DMS153 (cell line): ENCODE results near the gene MCF2L.

Source experiments
- DNase-seq: peaks from one replicate; lab custom pipeline; 2025; lab: John Stamatoyannopoulos, UW

MCF2L gene

DNA sequence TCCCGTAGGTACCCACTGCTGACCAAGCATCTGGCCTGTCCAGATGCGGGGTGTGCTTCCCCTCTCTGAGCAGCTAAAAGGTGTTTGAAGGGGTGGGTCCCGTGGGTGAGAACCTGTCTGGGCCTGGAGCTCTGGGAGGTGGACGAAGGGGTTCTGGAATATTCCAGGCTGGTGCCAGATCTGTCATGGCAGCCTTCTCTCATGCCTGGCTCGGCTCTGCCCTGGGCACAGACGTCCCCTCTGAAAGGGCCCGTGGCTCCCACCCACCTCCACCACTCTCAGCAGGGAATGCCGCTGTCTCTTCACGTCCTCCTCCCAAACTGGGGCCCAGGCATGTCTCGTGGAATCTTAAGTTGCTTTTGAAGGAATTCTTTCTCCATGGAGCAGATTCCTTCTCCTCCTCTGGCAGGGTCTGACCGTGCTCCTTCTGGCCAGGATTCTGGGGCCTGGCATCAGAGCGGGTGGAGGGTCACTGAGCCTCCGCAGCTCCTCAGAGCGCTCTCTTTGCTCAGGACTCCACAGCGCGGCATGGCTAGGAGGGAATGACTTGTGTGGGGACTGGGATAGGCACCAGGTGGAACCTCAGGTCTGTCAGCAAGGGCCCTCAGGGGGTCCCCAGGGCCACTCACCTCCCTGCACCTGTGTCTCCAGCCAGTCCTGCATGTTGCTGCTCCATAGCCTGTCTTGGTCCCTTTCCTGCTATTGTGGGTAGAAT is 5.9 kb upstream of the MCF2L start:
- DNase-seq = no peak

DNA sequence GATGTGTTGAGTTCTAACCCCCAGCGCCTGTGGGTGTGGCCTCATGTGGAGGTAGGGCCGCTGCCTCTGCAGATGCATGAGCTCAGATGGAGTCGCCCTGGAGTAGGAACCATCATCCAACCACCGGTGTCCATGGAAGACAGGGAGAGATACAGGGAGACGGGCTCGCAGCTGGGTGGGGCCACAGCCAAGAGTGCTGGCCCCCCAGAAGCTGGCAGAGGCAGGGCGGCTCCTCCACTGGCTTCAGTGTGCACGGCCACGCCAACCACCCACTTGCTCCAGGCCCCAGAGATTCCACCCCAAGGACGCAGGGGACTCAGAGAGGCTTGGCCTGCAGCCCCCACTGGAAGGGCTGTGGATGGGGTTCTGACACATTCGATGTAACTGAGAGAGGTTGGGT is 5.4 kb upstream of the MCF2L start:
- DNase-seq = no peak

DNA sequence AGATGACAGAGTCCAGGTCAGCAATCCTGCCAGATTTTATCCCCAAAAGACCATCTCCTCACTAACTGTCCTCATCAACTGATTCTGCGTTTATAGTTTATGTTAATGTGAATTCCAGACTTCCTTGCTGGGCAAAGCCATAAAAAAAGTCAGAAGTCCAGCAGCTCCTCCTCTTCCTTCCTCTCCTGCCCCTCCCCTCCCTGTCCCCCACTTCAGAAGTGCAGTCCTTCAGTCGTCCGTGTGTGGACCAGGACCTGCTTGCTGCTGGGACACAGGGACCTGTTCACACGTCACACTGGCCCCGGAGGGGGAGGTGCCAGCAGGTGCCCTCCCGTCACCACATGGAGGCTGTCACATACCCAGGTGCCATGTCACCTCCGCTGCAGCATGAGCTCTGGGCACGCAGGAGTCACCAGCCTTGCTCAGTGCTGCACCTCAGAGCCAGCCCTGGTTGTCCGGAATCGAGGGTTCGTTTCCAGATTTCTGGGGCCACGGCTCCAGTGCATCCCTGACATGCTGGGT is 4.0 kb upstream of the MCF2L start:
- no peak for DNase-seq

DNA sequence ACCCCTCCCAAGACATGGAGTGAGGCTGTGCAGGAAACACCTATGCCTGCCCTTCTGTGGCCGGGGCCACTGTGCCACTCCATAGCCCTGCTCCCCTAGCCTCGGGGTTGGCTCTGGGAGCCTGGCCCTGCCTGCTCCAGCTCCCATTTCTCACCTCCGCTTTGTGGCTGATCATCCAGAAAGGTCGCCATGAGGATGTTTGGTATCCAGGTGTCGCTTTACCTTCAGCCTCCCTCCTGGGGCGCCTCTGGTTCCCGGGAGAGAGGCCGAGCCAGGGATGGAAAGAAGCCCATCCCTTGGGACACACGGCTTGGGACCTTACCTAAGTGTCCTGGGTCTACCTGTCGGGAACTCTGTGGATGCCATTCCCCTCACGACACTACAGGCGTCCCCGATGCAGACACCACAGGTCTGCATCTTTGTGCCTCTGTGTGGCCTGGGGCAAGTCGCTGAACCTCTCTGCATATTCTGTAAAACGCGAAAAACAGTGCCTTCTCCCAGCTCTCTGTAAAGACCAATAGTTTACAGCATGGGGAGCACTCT is 3.4 kb upstream of the MCF2L start:
- no peak for DNase-seq

DNA sequence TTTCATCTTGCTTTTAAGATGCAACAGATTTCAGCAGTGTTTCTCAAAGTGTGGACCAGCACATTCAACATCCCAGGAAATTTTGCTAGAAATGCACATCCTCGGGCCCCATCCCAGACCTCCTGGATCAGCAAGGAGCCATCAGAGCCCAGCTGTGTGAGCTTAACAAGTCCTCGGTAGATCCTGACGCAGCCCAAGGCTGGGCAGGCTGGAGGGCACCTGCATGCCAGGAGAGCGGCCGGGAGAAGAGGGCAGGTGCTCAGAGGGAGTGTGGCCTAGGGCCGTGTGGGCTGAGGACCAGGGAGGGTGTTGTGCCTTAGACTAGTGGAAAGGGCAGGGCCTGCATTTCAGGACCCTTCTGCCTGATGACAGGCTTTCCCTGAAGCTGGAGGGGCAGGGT is 2.2 kb upstream of the MCF2L start:
- DNase-seq = no peak

DNA sequence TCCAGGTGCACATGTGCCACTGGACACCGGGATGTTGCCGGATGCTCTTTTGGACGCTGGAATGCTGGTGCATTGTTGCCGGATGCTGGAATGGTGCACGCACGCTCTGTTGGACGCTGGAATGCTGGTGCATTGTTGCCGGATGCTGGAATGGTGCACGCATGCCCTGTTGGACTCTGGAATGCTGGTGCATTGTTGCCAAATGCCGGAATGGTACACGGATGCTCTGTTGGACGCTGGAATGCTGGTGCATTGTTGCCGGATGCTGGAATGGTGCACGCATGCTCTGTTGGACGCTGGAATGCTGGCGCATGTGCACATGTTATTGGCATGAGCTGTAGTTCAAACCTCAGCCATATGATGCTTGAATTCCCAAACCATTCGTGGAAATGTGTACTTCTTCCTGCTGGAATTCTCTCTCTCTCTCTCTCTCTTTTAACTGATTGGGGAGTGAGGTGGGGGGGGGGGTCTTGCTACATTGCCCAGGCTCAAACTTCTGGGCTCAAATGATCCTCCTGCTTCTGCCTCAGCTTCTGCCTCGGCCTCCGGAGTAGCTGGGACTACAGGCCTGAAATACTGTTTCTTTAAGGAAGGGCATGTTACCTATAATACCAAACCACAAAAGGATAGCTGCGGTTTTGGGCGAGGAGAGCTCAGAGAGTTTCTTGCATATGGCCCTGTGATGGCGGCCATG is 1.2 kb upstream of the MCF2L start:
- no peak for DNase-seq

DNA sequence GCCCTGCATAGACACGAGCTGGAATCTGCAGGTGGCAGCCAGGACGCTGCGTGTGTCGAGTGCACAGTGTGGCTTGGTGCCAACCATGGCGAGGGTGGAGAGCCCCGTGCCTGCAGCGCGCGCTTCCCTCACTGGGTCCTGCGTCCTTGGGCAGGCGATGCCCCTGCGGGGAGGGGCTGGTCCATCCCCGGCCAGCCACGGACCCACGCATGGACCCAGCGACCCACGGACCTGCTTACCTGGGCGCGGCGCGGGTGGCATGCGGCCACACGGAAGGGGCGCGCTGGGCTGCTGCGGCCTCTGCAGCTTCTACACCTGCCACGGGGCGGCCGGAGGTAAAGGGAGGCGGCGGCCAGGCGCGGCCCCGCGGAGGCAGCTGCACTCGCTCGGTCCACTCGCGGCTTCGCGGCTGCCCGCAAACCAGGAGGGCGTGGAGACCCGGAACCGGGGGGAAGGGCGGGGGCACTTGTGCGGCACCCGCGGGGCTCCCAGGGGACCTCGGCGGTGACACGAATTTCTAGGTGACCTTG is 569 bp upstream of the MCF2L start:
- peak; percentile 49 for DNase-seq

DNA sequence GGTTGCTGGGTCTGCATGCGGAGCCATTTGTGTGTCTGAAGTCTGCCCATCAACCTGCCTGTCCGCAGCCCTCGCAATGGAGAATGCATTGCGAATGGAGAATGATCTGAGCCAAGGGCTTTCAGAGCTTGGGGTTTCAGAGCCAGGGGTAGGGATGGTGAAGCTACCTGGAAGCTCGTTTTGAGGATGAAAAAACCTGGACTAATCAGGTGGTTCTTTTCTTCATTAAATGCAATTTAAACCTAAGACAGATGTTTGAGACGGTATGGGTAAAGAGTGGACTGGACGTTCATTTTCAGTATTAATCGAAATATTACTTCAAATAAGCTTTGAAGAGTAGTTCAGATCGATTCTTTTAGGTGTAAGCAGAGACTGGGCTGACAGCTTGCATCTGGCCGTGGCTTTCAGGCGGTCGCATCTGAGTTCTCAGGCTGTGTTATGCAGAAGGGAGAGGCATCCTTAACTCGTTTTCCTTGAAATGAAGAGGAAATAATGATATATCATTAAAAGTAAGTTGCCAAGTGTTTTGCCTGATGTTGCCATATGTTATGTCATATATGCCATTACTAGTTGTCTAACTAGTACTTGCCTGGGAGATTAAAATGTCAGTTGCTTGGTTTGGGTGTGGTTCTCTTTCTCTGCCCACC is 801 bp downstream of the MCF2L start:
- DNase-seq = no peak

DNA sequence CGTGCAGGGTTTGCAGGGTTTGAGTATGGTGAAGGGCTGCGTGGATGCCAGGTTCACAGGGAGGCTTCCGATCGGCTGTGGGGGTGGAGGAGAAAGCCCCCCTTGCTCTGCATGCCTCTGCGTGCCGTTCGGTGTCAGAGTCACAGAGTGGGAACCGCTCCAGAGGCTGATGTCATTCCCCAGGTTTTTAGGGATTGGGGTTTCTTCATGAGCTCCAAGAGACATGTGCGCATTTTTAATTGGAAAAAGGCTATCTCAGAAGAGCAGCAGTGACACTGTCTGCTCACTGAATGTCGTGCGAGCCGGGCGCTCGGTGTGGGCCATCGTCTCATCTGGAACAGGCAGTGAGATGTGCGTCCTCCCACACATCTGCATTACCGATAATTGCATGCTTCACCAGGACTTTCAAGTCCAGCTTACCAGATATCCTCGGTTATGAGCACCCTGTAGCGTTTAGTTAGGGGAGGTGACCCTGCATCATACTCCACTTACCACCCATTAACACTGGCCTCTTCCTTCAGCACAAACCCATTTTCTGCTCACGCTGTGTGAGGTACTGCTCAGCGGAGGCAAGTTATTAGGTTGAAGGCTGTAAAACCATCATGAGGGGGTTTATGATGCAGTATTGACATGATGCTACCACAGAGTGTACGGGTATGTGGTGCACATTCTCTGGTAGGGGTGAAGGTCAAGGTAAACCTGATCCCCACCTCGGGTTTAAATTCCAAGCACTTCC is 1.7 kb downstream of the MCF2L start:
- no peak for DNase-seq

DNA sequence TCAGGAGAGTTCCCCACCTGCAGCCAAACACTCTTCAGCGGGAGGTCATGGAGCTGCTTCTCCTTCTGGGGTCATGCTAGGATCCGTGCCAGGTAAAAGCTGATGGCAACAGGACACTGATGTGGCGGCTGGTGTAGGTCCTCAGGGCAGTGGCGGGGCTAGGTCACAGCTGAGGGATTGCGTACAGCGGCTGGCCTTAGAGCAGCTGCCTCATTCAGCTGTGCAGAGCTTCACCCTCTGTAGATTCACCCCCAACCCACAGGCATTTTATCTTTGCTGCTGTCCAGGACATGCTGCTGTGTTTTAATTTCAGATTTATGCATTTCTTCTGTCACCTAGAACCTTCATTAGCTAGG is 2.3 kb downstream of the MCF2L start:
- DNase-seq = no peak

DNA sequence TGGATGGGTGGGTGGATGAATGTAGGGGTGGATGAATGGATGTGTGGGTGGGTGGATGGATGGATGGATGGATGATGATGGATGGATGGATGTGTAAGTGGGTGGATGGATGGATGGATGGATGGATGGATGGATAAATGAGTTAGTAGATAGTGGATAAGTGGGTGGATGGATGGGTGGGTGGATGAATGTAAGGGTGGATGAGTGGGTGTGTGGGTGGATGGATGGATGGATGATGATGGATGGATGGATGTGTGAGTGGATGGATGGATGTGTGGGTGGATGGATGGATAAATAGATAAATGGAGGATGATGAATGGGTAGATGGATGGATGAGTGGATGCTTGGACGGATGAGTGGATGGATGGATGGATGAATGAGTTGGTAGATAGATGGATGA is 3.2 kb downstream of the MCF2L start:
- no peak for DNase-seq

DNA sequence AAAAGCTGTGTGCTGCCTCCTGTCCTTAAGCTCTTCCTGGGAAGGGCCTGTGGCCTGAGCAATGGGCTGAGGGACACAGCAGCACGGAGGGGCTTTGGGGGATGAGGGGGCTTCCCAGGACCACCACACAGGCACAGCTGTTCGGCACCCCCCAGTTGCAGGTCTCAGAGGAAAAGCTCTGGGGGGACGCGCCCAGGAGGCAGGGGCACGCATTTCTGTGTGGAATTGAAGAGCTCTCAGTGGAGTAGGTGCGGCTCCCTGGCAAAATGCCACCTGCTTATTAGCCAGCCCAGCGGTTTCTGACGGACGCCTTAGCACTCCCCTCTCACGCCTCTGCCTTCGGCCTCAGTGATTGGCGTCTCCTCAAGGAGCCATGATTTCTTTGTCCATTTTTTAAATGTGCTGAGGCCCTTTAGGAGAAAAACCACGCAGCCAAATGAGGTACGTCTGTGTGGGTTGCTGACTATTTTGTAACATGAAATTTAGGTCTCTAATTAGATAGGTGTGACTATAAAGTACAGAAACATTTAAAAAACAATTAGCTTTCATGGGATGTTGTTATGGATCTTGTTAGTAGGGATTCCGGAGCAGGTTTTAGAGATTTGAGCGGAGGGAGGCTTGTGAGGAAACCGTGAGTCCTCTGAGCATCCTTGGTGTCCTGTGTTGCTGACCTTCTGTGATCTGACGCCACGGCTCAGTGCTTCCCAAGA is 4.0 kb downstream of the MCF2L start:
- DNase-seq = peak; percentile 60

DNA sequence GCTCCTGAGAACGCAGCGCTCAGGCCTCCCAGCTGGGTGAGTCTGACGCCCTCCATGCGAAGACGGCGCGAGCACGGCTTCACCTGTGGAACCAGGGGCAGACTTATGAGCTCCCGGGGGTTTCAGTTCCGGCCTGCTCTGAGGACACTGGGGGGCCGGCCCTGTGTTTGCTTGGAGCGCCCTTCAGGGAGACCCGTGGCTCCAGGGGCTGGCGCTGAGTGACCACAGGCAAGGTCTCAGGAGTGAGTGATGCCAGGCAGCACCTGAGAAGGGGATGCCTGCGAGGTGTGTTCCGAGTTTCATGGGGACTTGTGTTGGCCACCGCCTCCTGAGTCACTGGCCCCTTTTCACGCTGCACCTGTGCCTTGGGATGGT is 4.5 kb downstream of the MCF2L start:
- no peak for DNase-seq

DNA sequence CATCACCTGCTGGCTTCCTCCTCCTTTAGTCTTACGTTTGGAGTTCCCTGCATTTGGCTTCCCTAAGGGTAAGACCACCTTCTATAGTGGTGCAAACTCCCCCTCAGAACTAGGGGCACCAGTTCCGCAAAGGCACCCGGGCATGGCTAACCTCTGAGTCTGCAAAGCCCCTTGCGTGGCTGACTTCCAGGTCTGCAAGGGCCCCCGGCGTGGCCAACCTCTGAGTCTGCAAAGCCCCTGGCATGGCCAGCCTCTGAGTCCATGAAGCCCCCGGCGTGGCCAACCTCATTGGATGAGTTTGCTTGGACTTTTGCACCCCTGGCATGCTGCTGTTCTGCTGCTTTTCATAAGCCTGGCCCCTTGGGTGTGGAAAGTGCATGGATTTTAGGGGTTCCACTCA is 5.1 kb downstream of the MCF2L start:
- no peak for DNase-seq

DNA sequence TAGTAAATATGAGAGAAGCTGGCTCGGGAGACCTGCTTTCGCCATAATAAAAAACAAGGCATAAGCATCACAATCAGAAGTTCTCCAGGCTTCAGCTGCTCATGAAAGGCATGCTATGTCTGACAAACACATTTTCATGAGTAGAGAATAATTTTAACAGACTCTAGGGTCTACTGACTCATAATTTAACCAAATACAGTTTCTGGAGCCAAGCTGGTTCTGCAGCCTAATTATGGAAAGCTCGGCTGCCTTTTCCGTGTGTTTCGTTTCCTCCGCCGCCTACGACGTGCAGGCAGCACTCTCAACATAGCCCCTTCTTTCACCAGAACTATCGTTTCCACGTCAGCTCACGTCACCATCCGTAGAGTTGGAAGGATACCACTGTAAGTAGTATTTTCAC is 5.7 kb downstream of the MCF2L start:
- no peak for DNase-seq

DNA sequence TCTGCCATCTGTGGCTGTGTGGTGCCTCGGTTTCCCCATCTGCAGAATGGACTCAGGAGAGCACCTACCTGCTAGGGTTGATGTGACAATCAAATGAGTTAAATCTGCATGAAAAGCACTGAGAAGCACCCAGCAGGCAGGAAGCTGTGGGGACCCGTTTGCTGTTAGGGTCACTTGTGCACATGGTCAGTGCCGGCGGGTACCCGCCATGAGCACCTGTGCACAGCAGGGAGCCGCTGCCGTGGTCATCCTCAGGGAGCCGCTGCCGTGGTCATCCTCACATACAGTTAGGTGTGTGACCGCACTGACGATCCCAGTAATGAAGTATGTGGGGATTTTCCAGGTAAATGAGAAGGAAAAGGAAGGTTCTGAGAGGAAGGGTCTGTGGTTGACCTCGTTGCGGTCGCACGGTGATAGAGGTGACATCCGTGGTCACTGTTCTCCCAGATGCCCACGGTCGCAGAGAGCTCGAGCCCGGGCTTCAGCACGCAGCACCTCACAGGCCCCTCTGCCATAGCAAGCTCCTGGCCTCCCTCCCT is 6.5 kb downstream of the MCF2L start:
- no peak for DNase-seq

DNA sequence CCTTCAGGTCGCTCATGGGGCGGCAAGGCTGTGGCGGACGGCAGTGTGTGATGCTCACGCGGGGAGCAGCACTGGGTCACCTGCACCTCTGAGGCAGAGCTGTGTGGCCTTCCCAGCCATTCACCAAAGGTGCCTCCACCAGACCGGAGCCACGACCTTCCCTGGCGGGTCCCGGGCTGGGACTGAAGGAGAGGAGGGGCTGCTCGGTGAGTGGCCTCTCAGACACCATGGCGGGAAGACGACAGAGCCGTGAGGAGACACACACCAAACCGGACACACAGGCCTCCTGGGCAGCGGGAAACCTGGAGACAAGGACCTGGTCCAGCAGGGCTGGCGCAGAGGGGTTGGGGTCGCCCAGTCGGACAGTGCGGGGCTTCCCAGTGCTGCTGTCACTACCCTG is 7.5 kb downstream of the MCF2L start:
- no peak for DNase-seq

DNA sequence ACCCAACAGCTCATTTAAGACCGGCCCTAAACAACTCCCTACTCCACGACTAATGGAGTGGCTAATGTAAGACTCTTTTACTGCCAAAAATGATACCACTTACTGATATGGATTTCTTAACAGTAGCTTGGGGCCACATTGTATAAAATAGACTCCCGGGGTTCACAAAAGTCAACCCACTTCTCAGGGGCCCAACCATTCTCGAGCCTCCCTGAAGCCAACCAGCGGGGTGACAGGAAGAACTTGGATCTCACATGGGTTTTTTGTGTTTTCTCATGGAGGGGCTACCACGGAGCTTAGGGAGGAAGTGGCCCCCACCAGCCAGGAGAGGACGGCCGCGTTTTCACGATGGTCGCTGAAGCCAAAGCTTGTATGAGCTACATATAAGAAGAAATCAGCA is 8.1 kb downstream of the MCF2L start:
- DNase-seq = no peak

DNA sequence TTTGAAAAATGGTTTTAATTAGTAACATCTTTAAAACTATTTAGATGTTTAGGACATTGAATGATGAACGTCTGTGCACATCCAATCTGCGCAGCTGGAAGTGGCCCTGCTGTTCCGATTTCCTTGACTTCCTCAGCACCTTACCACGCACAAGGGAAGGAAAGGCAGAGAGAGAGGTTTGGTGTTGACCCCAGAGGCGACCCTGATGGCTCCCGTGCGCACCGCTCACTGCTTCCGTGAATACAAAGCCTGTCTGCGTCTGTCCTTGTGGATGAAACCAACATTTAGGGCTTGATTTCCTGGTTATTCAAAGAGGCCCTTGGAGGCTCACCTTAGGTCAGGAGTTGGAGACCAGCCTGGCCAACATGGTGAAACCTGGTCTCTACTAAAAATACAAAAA is 8.5 kb downstream of the MCF2L start:
- DNase-seq = no peak

DNA sequence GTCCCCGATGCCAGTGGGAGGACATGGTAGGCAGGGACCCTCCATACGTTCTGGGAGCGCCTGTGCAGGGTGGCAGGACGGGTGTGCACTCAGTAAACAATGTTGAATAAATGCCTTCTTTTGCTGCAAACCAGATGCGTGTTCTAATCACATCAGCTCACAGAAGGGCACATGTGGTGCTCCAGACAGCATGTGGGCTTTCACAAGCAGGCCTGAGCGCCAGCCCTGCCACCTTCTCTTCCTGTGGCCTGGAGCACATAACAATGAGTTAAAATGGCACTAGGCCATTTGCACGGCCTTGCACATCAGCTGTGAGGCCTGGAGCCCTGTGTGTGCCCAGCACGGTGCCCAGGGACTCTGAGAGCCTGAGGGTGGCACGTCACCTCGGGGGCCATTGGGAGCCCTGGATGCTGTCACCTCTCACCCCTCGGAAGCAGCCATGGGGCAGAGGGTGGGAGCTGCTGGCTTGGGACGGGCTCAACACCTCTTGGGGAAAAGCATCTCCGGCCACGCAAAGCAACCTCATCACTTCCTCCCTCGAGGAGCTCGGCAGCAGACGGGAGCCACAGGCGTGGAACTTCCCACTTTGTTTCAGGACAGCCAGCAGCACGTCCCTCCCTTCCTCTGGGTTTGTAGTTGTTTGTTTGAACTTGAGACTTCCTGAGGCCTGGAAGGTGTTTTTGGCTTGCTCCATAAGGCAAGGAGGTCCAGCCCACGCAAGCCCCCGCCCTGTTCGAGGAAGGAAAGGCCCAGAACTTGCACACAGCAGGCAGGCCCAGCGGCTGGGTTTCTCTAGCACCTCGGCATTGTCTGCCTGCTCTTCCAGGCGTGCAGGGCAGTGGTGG is 9.8 kb downstream of the MCF2L start:
- no peak for DNase-seq
